GM12872 (cell line): ENCODE results near the gene CCDC57.

Experiments
- CTCF ChIP-seq: IDR thresholded peaks from 3 replicates; pipeline ENCODE4 v1.5.1; 2011; ENCODE audit warnings: low read depth, mild to moderate bottlenecking, low read length, moderate library complexity; ENCODE audit not compliant: insufficient read depth

The CCDC57 gene

GRCh38 chr17:82179946-82180475 lies 32.6 kb downstream of the CCDC57 start:
- TF ChIP-seq CTCF: no peak

- no peak for TF ChIP-seq CTCF
These were observed 33.2 kb downstream of the CCDC57 start for GRCh38 chr17:82179412-82179811.

GRCh38 chr17:82178499-82179261 lies 34.0 kb downstream of the CCDC57 start:
- TF ChIP-seq CTCF: no peak

- no peak for TF ChIP-seq CTCF
These were observed 34.7 kb downstream of the CCDC57 start for GRCh38 chr17:82177761-82178498.

- no peak for TF ChIP-seq CTCF
These were observed 35.4 kb downstream of the CCDC57 start for GRCh38 chr17:82177276-82177675.

- TF ChIP-seq CTCF: no peak
These were observed 36.7 kb downstream of the CCDC57 start for GRCh38 chr17:82175951-82176350.

- no peak for TF ChIP-seq CTCF
These were observed 37.4 kb downstream of the CCDC57 start for GRCh38 chr17:82175201-82175600.
